A673 (cell line): ENCODE data around the gene RPGR. TPM values are rescaled to one million over a fixed set of nuclear protein-coding genes. Genes with fewer than 3 reads are reported as not detected.

Source experiments
- BruUV-seq: library from RNA; stranded (reverse); fragments of 400-500 nt; replicated peaks from 2 replicates; lab custom pipeline; 2021; lab: Mats Ljungman, UMichigan
- CTCF ChIA-PET: fragments of 300-600 bp; sonication (Branson Sonifier 250); formaldehyde crosslinking; loops from one replicate; lab custom pipeline; 2022; ENCODE audit warnings: antibody characterized with exemption; lab: Charles Lee
- POLR2A ChIA-PET: fragments of 300-600 bp; sonication (Branson Sonifier 250); formaldehyde crosslinking; loops from one replicate; lab custom pipeline; 2022; ENCODE audit warnings: antibody characterized with exemption; ENCODE audit not compliant: low non-redundant PET; lab: Charles Lee
- DNase-seq: peaks from one replicate; pipeline ENCODE4 v3.0.0-alpha.2; 2015; ENCODE audit warnings: low spot score
- H3K27ac ChIP-seq: fragments of 200-600 bp; sonication (generic); 2 replicates; pipeline ENCODE4 v1.5.1; 2016; ENCODE audit warnings: mixed run types, low read depth, mild to moderate bottlenecking, mixed read lengths, antibody characterized with exemption, low read length; ENCODE audit not compliant: poor library complexity, severe bottlenecking
- H3K27me3 ChIP-seq: fragments of 200-600 bp; sonication (generic); replicated peaks from 2 replicates; pipeline ENCODE4 v1.6.1; 2017; ENCODE audit warnings: mixed run types, low read depth, mild to moderate bottlenecking, mixed read lengths, antibody characterized with exemption, low read length; ENCODE audit not compliant: insufficient read depth, poor library complexity
- H3K36me3 ChIP-seq: fragments of 200-600 bp; sonication (generic); 2 replicates; pipeline ENCODE4 v1.6.1; 2016; ENCODE audit warnings: mixed run types, mild to moderate bottlenecking, mixed read lengths, antibody characterized with exemption, low read length; ENCODE audit not compliant: insufficient read depth, poor library complexity, severe bottlenecking
- H3K4me1 ChIP-seq: fragments of 200-600 bp; sonication (generic); 2 replicates; pipeline ENCODE4 v1.6.1; 2017; ENCODE audit warnings: mixed run types, mild to moderate bottlenecking, mixed read lengths, antibody characterized with exemption, low read length; ENCODE audit not compliant: insufficient read depth, poor library complexity, severe bottlenecking
- H3K4me3 ChIP-seq: fragments of 200-600 bp; sonication (generic); 2 replicates; pipeline ENCODE4 v1.5.1; 2016; ENCODE audit warnings: low read depth, mixed run types, mild to moderate bottlenecking, mixed read lengths, low read length; ENCODE audit not compliant: poor library complexity, severe bottlenecking
- H3K9me3 ChIP-seq: fragments of 200-600 bp; sonication (generic); 2 replicates; pipeline ENCODE4 v1.6.1; 2016; ENCODE audit warnings: mixed run types, low read depth, mild to moderate bottlenecking, mixed read lengths, antibody characterized with exemption, low read length; ENCODE audit not compliant: poor library complexity, severe bottlenecking
- EZH2 ChIP-seq: fragments of 200-600 bp; sonication (generic); IDR thresholded peaks from 2 replicates; pipeline ENCODE4 v1.6.1; 2017; ENCODE audit warnings: borderline replicate concordance, low read depth, mild to moderate bottlenecking, mixed read lengths, antibody characterized with exemption, low read length; ENCODE audit not compliant: poor library complexity, severe bottlenecking
- intact Hi-C: fragments of 100-400 bp; cut with micrococcal nuclease; formaldehyde crosslinking; loops from one replicate; pipeline ENCODE4 v1.10.0; 2022; ENCODE audit not compliant: unreplicated experiment
- total RNA-seq: library from RNA; stranded (reverse); gene quantifications from 2 replicates; pipeline ENCODE4 v1.2.3, GENCODE V29; 2021
- TF ChIP-seq, protein P1 (sequence below): fragments of 300-800, 200-600 bp; sonication (generic); conservative IDR thresholded peaks from 2 replicates; pipeline ENCODE4 v1.5.1; 2017; ENCODE audit warnings: low read depth, mild to moderate bottlenecking, antibody characterized with exemption, low read length, moderate library complexity, mixed read lengths

The RPGR gene
- total RNA-seq, 1 experiment from 2014 or later = 15.1 TPM

- peaks cover 17% of the 10 kb centered on the region for H3K27me3 ChIP-seq
- no peaks in the 10 kb centered on the region for H3K4me1 ChIP-seq
- no peak overlapping the region for H3K27ac ChIP-seq
- ChIA-PET CTCF (no interaction called here), POLR2A (no interaction called here)
- no TSS peak for BruUV-seq
- H3K4me3 ChIP-seq = no peak overlapping the region
- H3K36me3 ChIP-seq = no peaks in the 10 kb centered on the region
- no peak for TF ChIP-seq EZH2
- TF ChIP-seq, protein P1, sequence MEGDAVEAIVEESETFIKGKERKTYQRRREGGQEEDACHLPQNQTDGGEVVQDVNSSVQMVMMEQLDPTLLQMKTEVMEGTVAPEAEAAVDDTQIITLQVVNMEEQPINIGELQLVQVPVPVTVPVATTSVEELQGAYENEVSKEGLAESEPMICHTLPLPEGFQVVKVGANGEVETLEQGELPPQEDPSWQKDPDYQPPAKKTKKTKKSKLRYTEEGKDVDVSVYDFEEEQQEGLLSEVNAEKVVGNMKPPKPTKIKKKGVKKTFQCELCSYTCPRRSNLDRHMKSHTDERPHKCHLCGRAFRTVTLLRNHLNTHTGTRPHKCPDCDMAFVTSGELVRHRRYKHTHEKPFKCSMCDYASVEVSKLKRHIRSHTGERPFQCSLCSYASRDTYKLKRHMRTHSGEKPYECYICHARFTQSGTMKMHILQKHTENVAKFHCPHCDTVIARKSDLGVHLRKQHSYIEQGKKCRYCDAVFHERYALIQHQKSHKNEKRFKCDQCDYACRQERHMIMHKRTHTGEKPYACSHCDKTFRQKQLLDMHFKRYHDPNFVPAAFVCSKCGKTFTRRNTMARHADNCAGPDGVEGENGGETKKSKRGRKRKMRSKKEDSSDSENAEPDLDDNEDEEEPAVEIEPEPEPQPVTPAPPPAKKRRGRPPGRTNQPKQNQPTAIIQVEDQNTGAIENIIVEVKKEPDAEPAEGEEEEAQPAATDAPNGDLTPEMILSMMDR = no peak
- no peak for DNase-seq
- intact Hi-C loops = no loop called here
- no peaks in the 10 kb centered on the region for H3K9me3 ChIP-seq
Measured at GRCh38 chrX:38342853-38343778, 15.8 kb upstream of the RPGR start.

DNA sequence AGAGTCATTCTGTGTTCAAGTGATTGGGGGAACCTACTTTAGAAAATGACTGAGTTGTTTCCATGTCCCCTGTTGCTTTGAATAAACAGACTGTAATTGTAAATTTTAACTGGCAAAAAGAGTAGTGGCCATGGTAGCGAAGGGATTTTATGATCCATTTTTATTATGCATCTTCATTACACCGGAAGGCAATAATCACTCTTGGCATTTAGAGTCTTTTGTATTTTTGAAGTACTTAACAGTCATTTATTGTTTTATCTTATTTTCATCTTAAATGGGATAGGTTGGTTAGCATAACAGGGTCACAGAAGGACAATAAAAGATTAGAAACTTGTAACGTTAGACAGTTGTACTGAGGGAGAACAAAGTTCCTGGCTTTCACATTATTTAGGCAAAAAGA, 14.1 kb upstream of the RPGR start:
- Histone ChIP-seq H3K4me1 (no peaks in the 10 kb centered on the region), H3K27me3 (peaks cover 15% of the 10 kb centered on the region), H3K27ac (no peak overlapping the region), H3K9me3 (no peaks in the 10 kb centered on the region), H3K4me3 (no peak overlapping the region), H3K36me3 (no peaks in the 10 kb centered on the region)
- POLR2A ChIA-PET = no interaction called here
- BruUV-seq = no TSS peak
- DNase-seq = peak; percentile 23
- TF ChIP-seq, protein P1 = no peak
- TF ChIP-seq EZH2 = no peak
- intact Hi-C loops = no loop called here
- CTCF ChIA-PET = no interaction called here

DNA sequence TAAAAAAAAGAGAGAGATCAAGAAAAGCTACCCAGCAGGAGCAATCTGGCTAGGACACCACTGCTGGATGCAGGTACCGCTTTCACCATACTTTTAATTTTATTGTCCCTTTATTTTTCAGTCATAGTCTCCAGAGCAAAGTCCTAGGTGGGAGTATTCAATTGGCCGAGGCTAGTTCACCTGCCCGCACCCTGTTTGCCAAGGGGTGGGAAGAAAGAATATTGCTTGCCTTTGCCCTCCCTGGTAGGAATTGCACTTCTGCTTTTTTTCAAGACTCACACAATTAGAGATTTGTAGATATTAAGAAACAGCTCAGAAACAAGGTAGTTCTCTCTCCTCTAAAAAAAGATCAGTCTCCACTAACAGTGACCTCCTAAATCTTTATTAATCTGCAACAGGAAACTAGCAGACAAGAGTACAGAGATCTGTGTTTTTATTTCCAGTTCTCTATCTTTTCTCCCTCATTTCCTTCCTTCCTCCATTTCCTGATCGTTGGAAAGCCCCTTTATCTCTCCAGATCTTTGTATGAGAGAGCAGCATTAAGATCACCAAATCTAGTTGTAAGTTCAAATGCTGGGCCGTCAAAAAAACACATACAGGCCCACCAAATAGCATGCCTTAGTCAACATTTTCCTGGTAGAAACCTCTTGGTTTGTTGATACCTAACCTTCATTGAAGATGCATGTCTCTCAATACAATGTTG, 9.4 kb upstream of the RPGR start:
- no peak for TF ChIP-seq EZH2
- TF ChIP-seq, protein P1 = no peak
- no peak for DNase-seq
- intact Hi-C loops = no loop called here
- peaks cover 3% of the 10 kb centered on the region for H3K4me1 ChIP-seq
- peaks cover 9% of the 10 kb centered on the region for H3K27me3 ChIP-seq
- H3K27ac ChIP-seq = no peak overlapping the region
- no peaks in the 10 kb centered on the region for H3K9me3 ChIP-seq
- no TSS peak for BruUV-seq
- ChIA-PET CTCF (no interaction called here), POLR2A (no interaction called here)
- no peaks in the 10 kb centered on the region for H3K36me3 ChIP-seq
- H3K4me3 ChIP-seq = no peak overlapping the region
